Stimulated activated CD8-positive, alpha-beta memory T cell treated with anti-CD3 and anti-CD28 coated beads, Interleukin-12 subunit alpha, Interleukin-12 subunit beta, amount 100 ng/mL, for 1 hour (primary cell): ENCODE measurements around the gene ZNF184.
A peak's percentile ranks its signal among the peaks of the same experiment; 100 is the strongest.

Experiments
- DNase-seq: peaks from one replicate; pipeline ENCODE4 v3.0.0-alpha.2; 2020; ENCODE audit warnings: low read depth

Gene ZNF184

DNA sequence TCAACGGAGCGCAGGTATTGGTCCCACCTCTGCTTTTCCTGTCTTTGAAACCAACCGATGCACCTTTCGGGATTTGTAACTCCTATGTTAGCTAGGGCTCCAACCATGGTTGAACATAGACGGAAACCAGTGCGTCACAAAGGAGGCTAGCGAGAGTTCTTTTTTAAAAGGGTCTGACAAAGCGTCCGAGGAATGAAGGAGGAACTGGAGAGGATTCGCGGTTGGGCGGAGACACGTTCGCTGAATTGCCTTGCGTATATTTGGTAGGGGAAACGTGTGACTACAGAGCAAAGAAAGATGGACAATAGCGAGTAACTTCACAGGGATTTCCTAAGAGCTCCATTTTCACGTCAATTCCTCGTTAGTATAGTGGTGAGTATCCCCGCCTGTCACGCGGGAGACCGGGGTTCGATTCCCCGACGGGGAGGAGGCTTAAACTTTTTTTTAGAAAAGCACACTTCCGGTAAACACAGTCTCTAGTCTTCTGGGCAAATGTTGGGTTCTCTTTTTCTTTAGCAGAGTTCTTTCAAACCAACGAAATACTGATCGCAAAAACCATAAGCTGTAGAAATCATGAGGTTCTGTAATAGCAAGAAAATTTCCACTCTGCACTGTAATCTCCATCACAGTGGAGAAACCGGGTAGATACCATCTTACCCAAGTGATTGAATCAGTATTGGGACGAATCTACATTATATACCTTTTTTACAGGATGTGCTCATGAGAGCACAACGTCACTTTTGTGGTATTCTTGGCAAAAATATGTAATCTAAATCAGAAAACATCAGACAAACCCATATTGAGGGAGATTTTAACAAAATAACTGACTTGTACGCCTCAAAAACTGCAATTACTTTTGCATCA, 6.6 kb upstream of the ZNF184 start:
- DNase-seq, result peak; percentile 74

DNA sequence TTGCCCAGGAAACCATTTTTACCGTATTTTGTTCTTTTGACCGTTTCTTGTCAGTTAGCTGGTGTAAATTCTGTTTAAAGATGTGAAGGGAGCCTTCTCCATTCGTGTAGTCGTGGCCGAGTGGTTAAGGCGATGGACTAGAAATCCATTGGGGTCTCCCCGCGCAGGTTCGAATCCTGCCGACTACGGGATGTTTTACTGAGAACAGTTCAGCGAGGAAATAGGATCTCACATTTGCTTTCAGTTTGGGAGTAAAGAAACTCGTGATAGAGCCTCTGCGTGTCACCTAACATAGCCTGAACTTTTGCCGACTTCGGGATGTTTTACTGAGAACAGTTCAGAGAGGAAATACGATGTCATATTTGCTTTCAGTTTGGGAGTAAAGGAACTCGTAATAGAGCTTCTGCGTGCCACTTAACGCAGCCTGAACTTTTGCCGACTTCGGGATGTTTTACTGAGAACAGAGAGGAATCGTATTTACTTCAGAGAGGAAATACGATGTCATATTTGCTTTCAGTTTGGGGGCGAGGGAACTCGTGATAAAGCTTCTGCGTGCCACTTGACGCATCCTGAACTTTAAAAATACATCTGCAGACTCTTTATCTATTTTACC, 5.9 kb upstream of the ZNF184 start:
- peak; percentile 75 for DNase-seq

DNA sequence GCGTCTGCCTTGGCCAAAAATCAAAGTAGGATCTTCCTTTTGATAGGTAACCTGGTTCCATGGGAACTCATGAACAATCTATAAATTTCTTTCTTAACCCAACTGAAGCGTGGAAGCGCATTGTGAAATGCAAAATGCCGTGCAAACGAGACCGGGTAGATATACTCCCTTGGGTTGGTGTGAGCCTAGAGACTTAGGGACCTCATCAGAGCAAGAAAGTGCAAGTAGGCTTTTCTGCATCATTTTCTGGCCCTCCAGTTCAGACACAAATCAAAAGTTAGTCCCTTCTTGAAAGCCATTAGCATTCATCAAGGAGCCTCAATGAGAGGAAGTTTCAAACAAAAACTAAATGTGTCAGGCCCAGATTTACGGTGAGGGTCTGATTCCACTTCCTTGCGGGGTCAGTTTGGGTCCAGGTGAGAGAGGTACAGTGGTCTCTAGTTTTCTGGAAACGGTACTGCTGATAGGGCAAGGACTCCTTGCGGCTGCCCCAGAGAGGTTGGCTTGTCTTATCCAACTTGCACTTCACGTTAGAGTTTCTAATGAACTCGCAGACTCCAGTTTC, 5.3 kb upstream of the ZNF184 start:
- DNase-seq, result no peak

DNA sequence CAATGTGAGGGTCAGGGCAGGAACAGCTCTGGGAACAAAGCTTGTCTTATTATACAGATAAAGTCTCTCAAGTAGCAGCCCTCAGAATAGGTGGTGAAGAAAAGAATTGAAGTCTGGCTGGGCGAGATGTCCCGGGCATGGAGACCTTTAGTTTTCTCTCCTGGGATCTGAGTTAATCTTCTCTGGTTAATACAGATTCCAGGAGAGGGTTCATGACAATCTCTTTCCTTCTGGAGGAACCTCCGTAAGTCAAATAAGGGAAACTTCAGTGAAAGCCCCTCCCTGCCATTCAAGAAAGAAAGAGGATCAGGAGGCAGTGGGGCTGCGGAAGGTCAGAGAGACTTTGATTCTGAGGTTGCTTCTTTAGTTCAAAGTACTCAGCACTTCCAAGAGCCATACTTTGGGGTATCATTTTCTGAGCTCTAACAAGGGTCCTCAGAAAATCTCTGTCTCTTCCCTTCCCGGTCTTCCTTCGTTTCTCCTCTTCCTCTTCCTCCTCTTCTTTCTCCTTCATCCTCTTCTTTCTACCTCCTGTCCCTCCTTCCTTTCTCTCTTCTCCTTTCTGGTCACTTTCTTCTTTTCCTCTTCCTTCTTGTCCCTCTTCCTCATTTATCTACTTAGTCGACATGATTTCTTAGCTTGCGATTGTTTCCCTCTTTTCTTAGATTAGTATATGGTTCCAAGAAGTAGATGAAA, 4.6 kb upstream of the ZNF184 start:
- DNase-seq, result no peak

DNA sequence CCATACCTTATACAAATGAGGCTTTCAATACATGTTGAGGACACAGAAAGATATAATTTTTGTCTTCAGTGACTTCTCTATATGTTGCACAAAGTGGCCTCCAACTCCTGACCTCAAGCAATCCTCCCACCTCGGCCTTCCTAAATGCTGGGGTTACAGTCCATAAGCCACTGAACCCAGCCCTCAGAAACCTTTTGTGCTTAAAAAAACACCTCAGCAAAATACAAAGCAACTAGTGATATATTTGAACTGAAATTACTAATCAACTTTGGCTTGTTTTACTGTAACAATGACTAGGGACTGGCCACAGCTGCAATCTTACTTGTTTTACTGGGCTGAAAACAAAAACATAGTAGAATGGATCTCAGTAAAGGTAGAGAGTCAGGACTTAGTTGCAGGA, 3.2 kb upstream of the ZNF184 start:
- no peak for DNase-seq

DNA sequence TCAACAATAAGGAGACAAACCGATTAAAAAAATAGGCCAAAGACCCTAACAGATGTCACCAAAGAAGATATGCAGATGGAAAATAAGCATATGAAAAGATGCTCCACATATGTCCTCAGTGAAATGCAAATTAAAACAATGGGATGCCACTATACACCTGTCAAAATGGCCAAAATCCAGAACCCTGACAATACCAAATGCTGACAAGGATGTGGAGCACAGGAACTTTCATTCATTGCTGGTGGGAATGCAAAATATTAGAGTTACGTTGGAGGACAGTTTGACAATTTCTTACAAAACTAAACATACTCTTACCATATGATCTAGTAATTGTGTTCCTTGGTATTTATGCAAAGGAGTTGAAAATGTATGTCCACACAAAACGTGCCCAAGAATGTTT, 1.8 kb upstream of the ZNF184 start:
- no peak for DNase-seq

GRCh38 chr6:27474172-27474465, 1.2 kb upstream of the ZNF184 start:
- DNase-seq, result no peak

DNA sequence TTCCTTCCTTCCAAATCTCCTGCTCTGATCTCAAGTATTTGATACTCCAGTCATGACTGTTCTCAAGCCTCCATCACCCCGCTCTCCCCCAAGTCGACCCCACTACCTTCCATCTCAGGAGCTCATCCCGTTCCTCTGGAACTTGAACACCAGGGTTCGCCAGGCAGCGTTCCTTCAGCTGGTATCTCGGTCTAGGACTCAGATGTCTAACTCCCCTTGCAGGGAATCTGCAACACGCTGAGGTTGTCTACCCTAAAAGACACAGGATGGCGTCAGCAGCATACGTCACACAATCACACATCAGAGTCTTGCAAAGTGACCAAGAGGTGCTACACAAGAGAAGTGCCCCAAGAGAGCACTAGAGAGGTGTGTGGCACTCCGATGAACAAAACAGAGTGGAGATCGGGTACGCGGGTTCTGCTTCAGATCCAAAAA, 706 bp downstream of the ZNF184 start:
- peak; percentile 39 for DNase-seq

- no peak for DNase-seq
These were observed 1.4 kb downstream of the ZNF184 start for GRCh38 chr6:27471365-27472115.

DNA sequence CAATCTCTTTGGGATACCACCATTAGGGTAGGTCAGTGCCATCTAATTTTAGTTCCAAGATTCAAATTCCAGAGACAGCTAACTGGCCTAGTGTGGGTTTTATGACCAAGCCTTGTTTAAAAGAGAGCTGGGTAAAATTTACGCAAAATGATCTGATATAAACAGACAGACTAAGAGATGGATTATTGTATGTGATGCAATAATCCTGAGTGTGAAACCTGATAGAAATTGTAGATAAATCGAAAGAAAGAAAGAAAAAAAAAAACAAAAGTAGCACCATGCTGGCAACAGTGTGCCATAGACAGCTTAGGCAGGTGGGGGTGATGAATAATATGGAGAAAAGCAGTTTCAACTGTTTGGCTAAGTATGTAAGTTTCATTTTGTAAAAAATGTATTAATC, 2.9 kb downstream of the ZNF184 start:
- no peak for DNase-seq

DNA sequence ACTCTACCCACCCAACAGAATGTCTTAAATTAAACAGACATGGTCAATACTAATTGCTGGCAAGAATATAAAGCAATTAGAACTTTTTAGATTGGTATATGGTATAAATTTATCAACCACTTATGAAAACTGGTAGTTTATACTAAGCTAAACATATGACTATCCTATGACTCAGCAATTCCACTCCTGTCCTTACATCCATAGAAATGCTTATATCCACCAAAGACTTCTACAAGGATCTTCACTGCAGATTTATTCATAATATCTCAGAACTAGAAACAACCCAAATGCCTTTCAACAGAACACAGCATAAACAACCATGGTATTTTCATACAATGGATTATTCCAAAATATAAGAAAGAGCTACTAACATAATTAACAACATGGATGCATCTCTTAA, 4.6 kb downstream of the ZNF184 start:
- DNase-seq, result no peak

DNA sequence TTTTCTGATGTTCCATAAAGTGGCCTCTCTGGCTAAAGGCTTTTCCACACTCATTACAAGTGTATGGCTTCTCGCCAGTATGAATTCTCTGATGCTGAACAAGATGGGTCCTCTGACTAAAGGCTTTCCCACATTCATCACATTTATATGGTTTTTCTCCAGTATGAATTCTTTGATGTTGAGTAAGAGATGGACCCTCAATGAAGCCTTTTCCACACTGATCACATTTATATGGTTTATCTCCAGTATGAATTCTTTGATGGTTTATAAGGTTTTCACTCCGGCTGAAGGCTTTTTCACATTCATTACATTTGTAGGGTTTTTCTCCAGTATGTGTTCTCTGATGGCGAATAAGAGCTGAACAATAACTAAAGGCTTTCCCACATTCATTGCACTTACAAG, 20.4 kb downstream of the ZNF184 start:
- DNase-seq, result no peak

DNA sequence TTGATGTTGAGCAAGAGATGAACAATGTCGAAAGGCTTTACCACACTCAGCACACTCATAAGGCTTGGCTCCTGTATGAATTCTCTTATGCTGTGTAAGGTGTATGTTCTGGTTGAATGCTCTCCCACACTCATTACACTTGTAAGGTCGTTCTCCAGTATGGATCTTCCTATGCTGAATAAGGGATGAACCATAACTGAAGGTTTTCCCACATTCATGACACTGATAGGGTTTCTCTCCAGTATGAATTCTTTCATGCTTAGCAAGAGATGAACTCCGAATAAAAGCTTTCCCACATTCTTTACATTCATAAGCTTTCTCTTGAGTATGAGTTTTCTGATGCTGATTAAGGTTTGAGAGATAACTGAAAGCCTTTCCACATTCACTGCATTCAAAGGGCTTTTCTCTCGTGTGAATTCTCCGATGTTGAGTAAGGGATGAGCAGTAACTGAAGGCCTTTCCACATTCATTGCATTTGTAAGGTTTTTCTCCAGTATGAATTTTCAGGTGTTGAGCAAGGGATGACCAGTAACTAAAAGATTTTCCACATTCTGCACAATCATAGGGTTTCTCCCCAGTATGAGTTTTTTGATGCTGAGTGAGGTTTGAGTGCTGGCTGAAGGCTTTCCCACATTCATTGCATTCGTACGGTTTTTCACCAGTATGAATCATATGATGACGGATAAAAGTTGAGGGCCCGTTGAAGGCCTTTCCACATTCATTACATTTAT, 21.1 kb downstream of the ZNF184 start:
- DNase-seq, result no peak

DNA sequence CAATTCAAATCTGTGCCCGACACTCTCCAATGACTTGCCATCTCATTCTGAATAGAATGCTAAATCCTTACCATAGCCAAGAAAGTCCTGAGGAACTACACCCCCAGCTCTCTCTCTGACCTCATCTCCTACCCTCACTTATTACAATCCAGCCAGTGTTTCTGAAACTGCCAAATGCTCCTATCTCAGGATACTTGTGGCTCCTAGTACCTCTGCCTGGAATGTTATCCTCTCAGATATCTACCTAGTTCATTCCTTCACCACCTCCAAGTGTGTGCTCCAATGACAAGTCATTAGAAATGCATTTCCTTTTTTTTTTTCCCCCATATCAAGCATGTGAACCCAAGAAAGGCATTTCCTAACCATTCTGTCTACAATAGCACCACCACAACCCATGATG, 24.4 kb downstream of the ZNF184 start:
- no peak for DNase-seq

DNA sequence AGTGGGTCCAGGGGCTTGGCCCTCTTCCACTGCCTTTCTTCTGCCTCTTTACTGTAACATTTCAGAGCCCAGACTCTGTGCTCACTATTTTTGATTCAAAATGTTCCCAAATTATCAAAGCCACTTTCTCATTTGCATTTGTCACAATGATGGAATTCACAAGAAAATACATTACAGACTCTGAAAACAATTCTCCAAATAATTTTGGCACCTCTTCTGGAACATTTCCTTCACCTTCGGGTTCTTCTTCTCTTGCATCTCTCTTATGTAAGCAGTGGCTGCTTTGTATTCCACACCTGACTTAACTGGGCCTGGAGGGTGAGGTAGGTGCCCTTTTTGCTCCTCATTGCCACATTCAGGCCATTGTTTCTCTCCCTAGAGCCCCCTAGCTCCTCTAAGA, 30.0 kb downstream of the ZNF184 start:
- no peak for DNase-seq

- no peak for DNase-seq
These were observed 31.9 kb downstream of the ZNF184 start for GRCh38 chr6:27441001-27441400.

DNA sequence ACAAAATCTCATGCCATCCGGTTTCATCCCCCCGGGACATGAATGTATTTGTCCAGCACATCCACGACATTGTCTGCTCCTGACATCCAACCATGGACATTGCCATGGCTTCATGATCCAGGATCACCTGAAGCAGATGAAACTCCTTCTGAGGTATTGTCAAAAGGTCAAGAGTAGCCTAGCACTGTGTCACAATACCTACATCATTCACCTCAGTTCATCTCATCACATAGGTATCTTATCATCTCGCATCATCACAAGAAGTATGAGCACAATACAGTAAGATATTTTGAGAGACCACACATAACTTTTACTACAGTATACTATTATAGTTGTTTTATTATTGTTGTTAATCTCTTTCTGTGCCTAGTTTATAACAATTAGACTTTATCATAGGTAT, 33.5 kb downstream of the ZNF184 start:
- no peak for DNase-seq

GRCh38 chr6:27433714-27434113, 39.2 kb downstream of the ZNF184 start:
- no peak for DNase-seq

- no peak for DNase-seq
These were observed 43.9 kb downstream of the ZNF184 start for GRCh38 chr6:27428966-27429365.

DNA sequence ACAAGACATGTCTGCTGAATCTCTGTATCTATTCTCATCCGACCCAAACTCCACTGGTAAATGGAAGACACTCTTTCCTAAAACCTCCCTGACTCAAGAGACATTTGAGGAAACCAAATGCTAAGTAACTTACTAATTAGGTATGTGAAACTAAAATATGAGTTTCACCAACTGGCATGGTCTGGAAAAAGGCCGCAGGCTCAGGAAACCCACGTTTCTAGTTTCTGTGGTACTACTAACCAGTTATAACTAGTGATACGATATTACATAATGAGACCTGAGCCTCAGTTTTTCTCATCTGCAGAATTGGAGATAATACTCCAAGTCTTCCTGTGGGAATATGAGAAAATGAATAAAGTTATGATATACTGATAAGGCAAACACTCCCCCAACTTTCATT, 44.4 kb downstream of the ZNF184 start:
- no peak for DNase-seq

DNA sequence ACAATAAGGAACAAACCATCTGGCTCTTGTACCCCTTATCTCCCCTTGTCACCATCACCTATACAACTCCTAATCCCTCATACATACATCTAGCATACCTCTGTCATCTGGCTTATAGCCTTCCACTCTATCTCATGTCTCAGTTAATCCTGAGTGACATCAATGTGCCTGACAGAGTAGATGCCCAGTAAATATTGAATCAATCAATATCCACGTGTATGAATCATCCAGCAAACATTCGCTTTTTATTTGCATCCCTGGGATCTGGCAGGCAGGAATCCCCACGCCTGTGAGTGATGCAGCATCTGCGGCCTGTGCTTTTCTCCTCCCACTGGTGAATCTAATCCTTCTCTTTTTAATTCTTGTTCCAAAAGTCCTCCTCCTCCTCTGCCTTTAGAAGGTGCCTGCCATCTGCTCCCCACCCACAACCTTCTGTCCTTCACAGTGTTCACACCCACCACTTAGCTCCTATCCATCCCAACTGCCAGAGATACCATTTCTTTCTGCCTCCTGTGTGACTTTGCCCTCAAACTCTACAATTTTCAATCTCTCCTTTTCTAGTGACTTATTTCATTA, 46.8 kb downstream of the ZNF184 start:
- no peak for DNase-seq
